AG04450 (cell line): ENCODE data around the gene SLC35A1. TPM values are rescaled to one million over a fixed set of nuclear protein-coding genes. Genes with fewer than 3 reads are reported as not detected.

Experiments used
- CTCF ChIA-PET: fragments of 300-600, 350-600 bp; formaldehyde crosslinking; extraction: SDS; loops from one replicate; lab custom pipeline; 2022; ENCODE audit warnings: antibody characterized with exemption, inconsistent platforms; lab: Charles Lee
- POLR2A ChIA-PET: fragments of 350-600 bp; formaldehyde crosslinking; extraction: SDS; loops from one replicate; lab custom pipeline; 2021; ENCODE audit warnings: antibody characterized with exemption, inconsistent platforms; lab: Yijun Ruan, JAX
- DNase-seq: peaks from one replicate; pipeline ENCODE4 v3.0.0-alpha.2; 2011; ENCODE audit warnings: low read depth, low spot score
- H3K27ac ChIP-seq: one replicate; pipeline ENCODE4 v1.5.1; 2012; ENCODE audit warnings: low read depth, low read length, control low read depth
- H3K27me3 ChIP-seq: one replicate; pipeline ENCODE4 v1.6.0; 2012; ENCODE audit warnings: low read length; ENCODE audit not compliant: control insufficient read depth, insufficient read depth
- H3K4me3 ChIP-seq: 2 replicates; pipeline ENCODE4 v1.5.1; 2011; ENCODE audit warnings: mild to moderate bottlenecking, low read depth, low read length, control low read depth
- H3K9me3 ChIP-seq: 2 replicates; pipeline ENCODE4 v1.5.1; 2012; ENCODE audit warnings: low read length; ENCODE audit not compliant: control insufficient read depth, insufficient read depth
- polyA plus RNA-seq: library from polyadenylated mRNA; depleted of rRNA; stranded (reverse); fragments of >200 nt; gene quantifications from 2 replicates; pipeline ENCODE4 v1.2.3, GENCODE V29; 2011
- TF ChIP-seq, protein P1 (sequence below): IDR thresholded peaks from 2 replicates; pipeline ENCODE4 v1.5.1; 2011; ENCODE audit warnings: low read depth, low read length, control low read depth, inconsistent platforms

The SLC35A1 gene
- polyA plus RNA-seq, 1 experiment, result 30.3 TPM

DNA sequence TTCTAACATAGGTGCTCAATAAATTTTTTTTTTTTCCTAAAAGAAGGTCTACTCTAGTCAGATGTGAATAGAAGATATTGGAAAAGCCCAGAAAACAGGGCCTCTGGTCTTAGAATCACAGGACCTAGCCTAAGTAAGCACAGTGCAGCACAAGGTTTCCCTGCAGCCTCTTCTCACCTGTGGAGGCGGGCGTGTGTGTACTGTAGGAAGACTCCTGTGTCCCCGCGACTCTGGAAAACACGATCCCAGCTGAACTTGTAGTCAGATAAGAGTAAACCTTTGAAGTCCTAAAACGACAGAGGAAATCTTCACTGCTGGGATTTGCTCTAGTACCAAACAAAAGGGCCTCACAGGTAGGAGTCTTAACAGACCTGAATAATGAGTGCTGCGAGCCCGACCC, 45.7 kb downstream of the SLC35A1 start:
- no peaks in the 10 kb centered on the region for H3K9me3 ChIP-seq
- H3K27me3 ChIP-seq, result no peaks in the 10 kb centered on the region
- no peak overlapping the region for H3K27ac ChIP-seq
- no peak for DNase-seq
- POLR2A ChIA-PET, result no interaction called here
- no peak overlapping the region for H3K4me3 ChIP-seq
- TF ChIP-seq, protein P1, sequence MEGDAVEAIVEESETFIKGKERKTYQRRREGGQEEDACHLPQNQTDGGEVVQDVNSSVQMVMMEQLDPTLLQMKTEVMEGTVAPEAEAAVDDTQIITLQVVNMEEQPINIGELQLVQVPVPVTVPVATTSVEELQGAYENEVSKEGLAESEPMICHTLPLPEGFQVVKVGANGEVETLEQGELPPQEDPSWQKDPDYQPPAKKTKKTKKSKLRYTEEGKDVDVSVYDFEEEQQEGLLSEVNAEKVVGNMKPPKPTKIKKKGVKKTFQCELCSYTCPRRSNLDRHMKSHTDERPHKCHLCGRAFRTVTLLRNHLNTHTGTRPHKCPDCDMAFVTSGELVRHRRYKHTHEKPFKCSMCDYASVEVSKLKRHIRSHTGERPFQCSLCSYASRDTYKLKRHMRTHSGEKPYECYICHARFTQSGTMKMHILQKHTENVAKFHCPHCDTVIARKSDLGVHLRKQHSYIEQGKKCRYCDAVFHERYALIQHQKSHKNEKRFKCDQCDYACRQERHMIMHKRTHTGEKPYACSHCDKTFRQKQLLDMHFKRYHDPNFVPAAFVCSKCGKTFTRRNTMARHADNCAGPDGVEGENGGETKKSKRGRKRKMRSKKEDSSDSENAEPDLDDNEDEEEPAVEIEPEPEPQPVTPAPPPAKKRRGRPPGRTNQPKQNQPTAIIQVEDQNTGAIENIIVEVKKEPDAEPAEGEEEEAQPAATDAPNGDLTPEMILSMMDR, result no peak
- CTCF ChIA-PET, result no interaction called here

DNA sequence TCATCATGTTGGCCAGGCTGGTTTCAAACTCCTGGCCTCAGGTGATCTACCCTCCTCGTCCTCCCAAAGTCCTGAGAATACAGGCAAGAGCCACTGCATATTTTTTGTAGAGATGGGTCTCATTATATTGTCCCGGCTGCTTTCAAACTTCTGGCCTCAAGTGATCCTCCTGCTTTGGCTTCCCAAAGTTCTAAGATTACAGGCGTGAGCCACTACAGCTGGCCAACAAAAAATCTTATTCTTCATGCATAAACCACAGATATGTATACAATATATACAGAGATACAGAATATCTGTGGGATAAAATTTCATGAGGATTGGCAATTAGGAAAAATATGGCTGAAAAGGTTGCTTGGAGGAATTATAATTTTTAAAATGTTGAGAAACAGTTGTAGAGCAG, 49.9 kb downstream of the SLC35A1 start:
- Histone ChIP-seq H3K27me3 (no peaks in the 10 kb centered on the region), H3K4me3 (no peak overlapping the region), H3K9me3 (no peaks in the 10 kb centered on the region), H3K27ac (peak overlapping the region; percentile 22)
- peak; percentile 33 for DNase-seq
- POLR2A ChIA-PET, result interaction anchor here (0.7 kb wide), 2 partner anchors 21 to 196 kb away, joined by 6 to 7 read pairs; no protein-coding TSS in a partner anchor
- TF ChIP-seq, protein P1, result no peak
- CTCF ChIA-PET, result interaction anchor here (0.9 to 1.0 kb wide), 2 partner anchors 18 to 275 kb away, joined by 6 to 8 read pairs; no protein-coding TSS in a partner anchor

DNA sequence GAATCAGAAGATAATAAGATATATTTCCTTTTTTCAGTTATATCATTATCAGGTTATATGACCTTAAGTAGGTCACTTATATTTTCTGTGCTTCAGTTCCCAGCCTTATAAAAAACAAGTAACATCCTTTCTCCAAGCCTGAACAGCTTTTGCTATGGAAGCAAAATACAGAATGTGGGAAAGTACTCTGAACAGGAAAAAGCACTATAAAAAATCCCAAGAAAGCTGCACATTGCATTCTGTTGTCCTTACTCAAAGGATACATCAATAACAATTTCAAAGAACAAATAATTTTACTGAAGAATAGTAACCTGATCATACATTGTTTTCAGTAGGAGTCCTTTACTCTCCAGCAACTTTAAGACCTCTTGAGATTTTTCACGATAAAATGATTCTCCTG, 56.4 kb downstream of the SLC35A1 start:
- Histone ChIP-seq H3K4me3 (no peak overlapping the region), H3K27me3 (no peaks in the 10 kb centered on the region), H3K27ac (no peak overlapping the region), H3K9me3 (no peaks in the 10 kb centered on the region)
- TF ChIP-seq, protein P1, result no peak
- no peak for DNase-seq
- ChIA-PET POLR2A (no interaction called here), CTCF (no interaction called here)

DNA sequence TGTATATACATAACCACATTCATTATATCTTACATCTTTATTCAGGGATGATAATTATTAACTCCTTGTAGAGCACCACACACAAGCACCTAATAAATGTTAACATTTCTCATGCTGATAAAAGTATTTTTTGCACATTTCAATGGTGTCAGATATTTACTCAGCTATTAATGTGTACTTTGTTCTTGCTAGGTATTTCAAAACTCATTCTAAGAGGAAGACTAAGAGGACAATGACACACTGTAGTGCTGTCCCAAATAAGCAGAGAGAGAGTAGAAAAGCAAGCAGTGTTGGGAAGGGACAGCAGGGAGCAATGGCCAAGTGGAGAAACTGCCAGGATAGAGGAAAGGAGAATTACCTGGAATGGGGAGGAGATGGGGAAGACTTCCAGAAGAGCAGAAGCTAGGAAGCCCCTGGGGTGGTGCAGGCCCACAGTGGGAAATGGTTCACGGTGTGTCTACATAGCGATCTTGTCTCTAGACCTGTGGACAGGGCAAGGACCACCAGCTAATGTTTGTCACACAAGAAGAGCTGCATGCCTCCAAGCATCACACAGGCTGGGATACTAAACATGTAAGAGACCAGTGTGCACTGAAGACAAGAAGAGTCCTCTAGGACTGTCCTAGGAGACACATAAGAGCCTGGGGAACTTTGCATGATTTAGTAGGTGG, 61.7 kb downstream of the SLC35A1 start:
- POLR2A ChIA-PET, result no interaction called here
- CTCF ChIA-PET, result interaction anchor here (0.6 kb wide), 2 partner anchors 34 to 468 kb away, joined by 3 to 5 read pairs; no protein-coding TSS in a partner anchor
- no peak overlapping the region for H3K4me3 ChIP-seq
- no peaks in the 10 kb centered on the region for H3K9me3 ChIP-seq
- no peak overlapping the region for H3K27ac ChIP-seq
- no peaks in the 10 kb centered on the region for H3K27me3 ChIP-seq
- no peak for DNase-seq
- TF ChIP-seq, protein P1, result no peak

DNA sequence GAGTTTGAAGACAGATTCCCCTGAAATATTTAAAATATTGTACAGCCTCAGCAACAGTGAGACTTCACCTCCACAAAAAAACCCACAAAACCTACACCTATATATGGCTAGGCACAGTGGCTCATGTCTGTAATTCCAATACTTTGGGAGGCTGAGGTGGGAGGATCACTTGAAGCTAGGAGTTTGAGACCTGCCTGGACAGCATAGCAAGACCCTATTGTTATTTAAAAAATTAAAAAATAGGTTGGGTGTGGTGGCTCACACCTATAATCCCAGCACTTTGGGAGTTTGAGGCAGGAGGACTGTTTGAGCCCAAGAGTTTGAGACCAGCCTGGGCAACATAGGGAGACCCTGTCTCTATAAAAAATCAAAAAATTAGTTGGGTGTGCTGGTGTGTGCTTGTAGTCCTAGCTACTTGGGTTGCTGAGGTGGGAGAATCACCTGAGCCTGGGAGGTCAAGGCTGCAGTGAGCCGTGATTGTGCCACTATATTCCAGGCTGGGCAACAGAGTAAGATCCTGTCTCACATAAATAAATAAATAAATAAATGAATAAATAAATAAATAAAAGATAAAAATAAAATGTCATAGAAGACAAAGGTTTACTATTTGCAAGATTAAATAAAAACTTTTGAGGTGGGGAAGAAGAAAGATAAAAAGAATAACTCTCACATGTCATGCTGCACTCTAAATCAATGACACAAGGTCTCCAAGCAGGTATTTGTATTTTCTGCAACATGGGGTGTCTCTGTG, 65.9 kb downstream of the SLC35A1 start:
- TF ChIP-seq, protein P1, result no peak
- Histone ChIP-seq H3K9me3 (no peaks in the 10 kb centered on the region), H3K27ac (no peak overlapping the region), H3K4me3 (no peak overlapping the region), H3K27me3 (no peaks in the 10 kb centered on the region)
- POLR2A ChIA-PET, result no interaction called here
- DNase-seq, result no peak
- CTCF ChIA-PET, result no interaction called here
